Raji (cell line): ENCODE results near the gene SPDYC.

Experiments
- POLR2A ChIP-seq: IDR thresholded peaks from 2 replicates; pipeline ENCODE4 v1.6.1; 2011; ENCODE audit warnings: low read depth, low read length, control low read depth; ENCODE audit not compliant: insufficient read depth

Gene SPDYC

GRCh38 chr11:65181569-65182257 lies 11.7 kb downstream of the SPDYC start, which contains the start of gene CAPN1:
Gene CAPN1 (plus strand): TSS chr11:65181928. CDS start chr11:65182702, 774 bp downstream.
- peak; percentile 49; the same call in 1 of the 2 replicates for TF ChIP-seq POLR2A

GRCh38 chr11:65182258-65183170 lies 12.5 kb downstream of the SPDYC start:
- TF ChIP-seq POLR2A, result no peak

- TF ChIP-seq POLR2A, result no peak
These were observed 13.3 kb downstream of the SPDYC start for GRCh38 chr11:65183201-65183891.

GRCh38 chr11:65184146-65184545 lies 14.1 kb downstream of the SPDYC start:
- no peak for TF ChIP-seq POLR2A

- no peak for TF ChIP-seq POLR2A
These were observed 15.1 kb downstream of the SPDYC start for GRCh38 chr11:65185171-65185570.

- TF ChIP-seq POLR2A, result no peak
These were observed 15.9 kb downstream of the SPDYC start for GRCh38 chr11:65185869-65186341.

GRCh38 chr11:65186701-65187100 lies 16.7 kb downstream of the SPDYC start:
- TF ChIP-seq POLR2A, result no peak

- no peak for TF ChIP-seq POLR2A
These were observed 17.2 kb downstream of the SPDYC start for GRCh38 chr11:65187146-65187675.

- TF ChIP-seq POLR2A, result no peak
These were observed 18.0 kb downstream of the SPDYC start for GRCh38 chr11:65187971-65188461.

GRCh38 chr11:65188486-65188885 lies 18.5 kb downstream of the SPDYC start:
- TF ChIP-seq POLR2A, result no peak

GRCh38 chr11:65189191-65189590 lies 19.2 kb downstream of the SPDYC start:
- TF ChIP-seq POLR2A, result no peak

GRCh38 chr11:65194564-65194963 lies 24.5 kb downstream of the SPDYC start:
- TF ChIP-seq POLR2A, result no peak

GRCh38 chr11:65204143-65204542 lies 34.1 kb downstream of the SPDYC start:
- no peak for TF ChIP-seq POLR2A

GRCh38 chr11:65204646-65205601 lies 34.9 kb downstream of the SPDYC start:
- TF ChIP-seq POLR2A, result no peak
